K562 (cell line): ENCODE data around the gene CUTA. TPM values are rescaled to one million over a fixed set of nuclear protein-coding genes. Genes with fewer than 3 reads are reported as not detected.

ENCODE experiments used
- CCNT2 ChIP-seq: IDR thresholded peaks from 2 replicates; pipeline ENCODE4 v1.6.1; 2011; ENCODE audit warnings: borderline replicate concordance, low read depth, mild to moderate bottlenecking, moderate library complexity, mixed read lengths, low read length; ENCODE audit not compliant: insufficient read length; ENCODE audit errors: extremely low read depth
- CHD2 ChIP-seq: IDR thresholded peaks from 2 replicates; pipeline ENCODE4 v1.6.1; 2011; ENCODE audit warnings: low read depth, low read length
- EWSR1 ChIP-seq: fragments of 450-650 bp; IDR thresholded peaks from 2 replicates; pipeline ENCODE4 v1.6.1; 2018; ENCODE audit warnings: borderline replicate concordance, mild to moderate bottlenecking, low read depth, moderate library complexity; ENCODE audit not compliant: partially characterized antibody
- GMEB1 ChIP-seq: fragments of 250-450 bp; sonication (Bioruptor Pico); IDR thresholded peaks from 2 replicates; pipeline ENCODE4 v1.4.0; 2020; ENCODE audit warnings: mild to moderate bottlenecking
- HDAC6 ChIP-seq: IDR thresholded peaks from 2 replicates; pipeline ENCODE4 v1.6.1; 2012; ENCODE audit warnings: low read depth, mild to moderate bottlenecking, control low read depth, inconsistent platforms, low read length, moderate library complexity
- HEY1 ChIP-seq: fragments of 250-450 bp; sonication (Bioruptor Pico); IDR thresholded peaks from 2 replicates; pipeline ENCODE4 v1.5.0; 2020; ENCODE audit warnings: mild to moderate bottlenecking, moderate library complexity, borderline replicate concordance
- HOXB6 ChIP-seq: fragments of 250-450 bp; sonication (Bioruptor Pico); IDR thresholded peaks from 2 replicates; pipeline ENCODE4 v1.5.1; 2022; ENCODE audit warnings: mild to moderate bottlenecking, borderline replicate concordance
- MCM5 ChIP-seq: fragments of 450-650 bp; IDR thresholded peaks from 2 replicates; pipeline ENCODE4 v1.6.1; 2016; ENCODE audit warnings: low read depth
- NFE2L1 ChIP-seq: fragments of 450-650 bp; IDR thresholded peaks from 2 replicates; pipeline ENCODE4 v1.6.1; 2016; ENCODE audit warnings: missing genetic modification characterization, low read depth, mild to moderate bottlenecking, missing compliant biosample characterization, moderate library complexity, borderline replicate concordance
- RBM14 ChIP-seq: fragments of 200-400 bp; formaldehyde crosslinking; IDR thresholded peaks from 2 replicates; pipeline ENCODE4 v1.6.1; 2018; ENCODE audit warnings: low read depth, mild to moderate bottlenecking, low read length, moderate library complexity, borderline replicate concordance; ENCODE audit not compliant: insufficient read depth
- THAP12 ChIP-seq: fragments of 250-450 bp; sonication (Bioruptor Pico); IDR thresholded peaks from 2 replicates; pipeline ENCODE4 v1.9.0; 2021; ENCODE audit warnings: mild to moderate bottlenecking, inconsistent platforms
- ZBTB40 ChIP-seq, 2 experiments: fragments of 450-650 bp in 1 of 2; sonication (generic) in 1 of 2; formaldehyde crosslinking in 1 of 2; IDR thresholded peaks; 2 replicates each; pipeline versions ENCODE4 v1.7.1 to v1.9.0; 2016 to 2022; ENCODE audit warnings: inconsistent platforms in 1 of 2, mild to moderate bottlenecking in 1 of 2, missing genetic modification reagents in 1 of 2
- ZNF274 ChIP-seq: IDR thresholded peaks from 2 replicates; pipeline ENCODE4 v1.6.1; 2011; ENCODE audit warnings: low read depth, mild to moderate bottlenecking, low read length, moderate library complexity, borderline replicate concordance
- polyA plus RNA-seq, 8 experiments: library from polyadenylated mRNA; depleted of rRNA in 4 of 8; stranded (reverse) in 5 of 8; unstranded in 3 of 8; fragments of >200 nt; fragmentation: Nextera tagmentation in 2 of 8; fragmentation: Illumina TruSeq in 1 of 8; extraction: Ambion mirVana in 2 of 8; extraction: Trizol in 1 of 8; gene quantifications; 2 replicates each; pipeline versions ENCODE4 v1.2.1 to v1.2.3, GENCODE V29; 2011 to 2014; ENCODE audit warnings: inconsistent platforms in 1 of 8, missing spikeins in 1 of 8
- total RNA-seq, 7 experiments: library from RNA; depleted of rRNA in 6 of 7; stranded (reverse); fragments of >200 nt in 6 of 7; fragmentation: Illumina TruSeq in 2 of 7; extraction: Trizol in 2 of 7; gene quantifications; 2 replicates each; pipeline versions ENCODE4 v1.2.1 to v1.2.3, GENCODE V29; 2011 to 2021; ENCODE audit warnings: low replicate concordance in 1 of 7

The CUTA gene
- total and polyA plus RNA-seq, 9 of the 15 experiments (the other 6 are each of a cell fraction or from before 2014, with no cell fraction given): 166 to 682 (median 310) TPM

DNA sequence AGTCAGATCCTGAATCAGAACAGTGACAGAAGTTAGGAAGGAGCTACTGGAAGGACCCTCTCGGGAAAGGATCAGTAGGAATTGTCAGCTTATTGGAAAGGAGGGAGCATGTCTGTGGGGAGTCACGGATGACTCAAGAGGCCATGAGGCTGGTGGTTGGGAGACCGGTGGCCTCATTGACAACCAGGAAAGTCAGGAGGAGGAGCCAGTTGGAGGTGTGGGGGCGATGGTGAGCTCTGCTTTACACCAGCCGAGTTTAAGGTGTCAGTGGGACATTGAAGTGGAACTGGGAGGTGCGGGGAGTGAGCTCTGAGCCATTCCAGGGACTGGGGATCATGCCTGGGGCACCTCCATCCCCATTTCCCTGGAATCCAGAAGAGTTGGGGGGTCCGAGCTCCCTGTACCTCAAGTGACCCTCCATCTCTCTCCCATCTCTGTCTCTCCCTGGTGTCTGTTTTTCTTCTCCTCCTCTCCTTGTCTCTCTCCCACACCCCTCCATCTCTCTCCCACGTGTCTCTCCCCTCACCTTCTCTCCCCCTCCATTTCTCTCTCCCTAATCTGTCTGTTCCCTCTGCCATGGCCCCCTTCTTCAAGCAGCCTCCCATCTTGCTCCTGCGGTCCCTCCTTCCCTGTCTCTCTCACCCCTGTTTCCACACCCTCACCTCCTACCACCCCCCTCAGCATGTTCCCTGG lies 22.2 kb upstream of the CUTA start (continued):
- no peak; the same call in 1 of the 2 replicates for TF ChIP-seq ZBTB40 (IDR thresholded peaks at IDR 0.05)
- TF ChIP-seq ZBTB40 (CRISPR knock-in tag; IDR thresholded peaks at IDR 0.05): no peak
- TF ChIP-seq EWSR1: no peak
- TF ChIP-seq HEY1 (CRISPR knock-in tag): no peak
- no peak for TF ChIP-seq HOXB6 (CRISPR knock-in tag)
- TF ChIP-seq GMEB1 (CRISPR knock-in tag): no peak
- no peak for TF ChIP-seq ZNF274
- no peak for TF ChIP-seq CCNT2
- no peak for TF ChIP-seq HDAC6
- TF ChIP-seq NFE2L1: no peak
- TF ChIP-seq RBM14: no peak
- no peak for TF ChIP-seq THAP12 (CRISPR knock-in tag)
- TF ChIP-seq MCM5: no peak
- no peak for TF ChIP-seq CHD2
